ENCODE measurements around the gene GOLPH3. TPM values are rescaled to one million over a fixed set of nuclear protein-coding genes. Genes with fewer than 3 reads are reported as not detected.
"Not testable (repeated sequence)": the region's sequence is repeated elsewhere in the genome, so short reads cannot be mapped to it uniquely, and the experiment has no call there.

The GOLPH3 gene
- total RNA-seq, 3 donors from 2014 or later = 108 to 116 (median 113) TPM

GRCh38 chr5:32090026-32090754 is 83.9 kb downstream of the GOLPH3 start:
- no peak for ATAC-seq
- no peak overlapping the region for H3K4me3 Mint-ChIP-seq
- H3K36me3 Mint-ChIP-seq (ENCODE audit: insufficient read depth) = peaks cover 3% of the 10 kb centered on the region
- DNase-seq = no peak
- H3K4me1 Mint-ChIP-seq (ENCODE audit: low read depth) = peaks cover 3% of the 10 kb centered on the region
- H3K9me3 Mint-ChIP-seq = no peaks in the 10 kb centered on the region
- H3K27me3 Mint-ChIP-seq (ENCODE audit: low read depth) = no peaks in the 10 kb centered on the region

- H3K27me3 Mint-ChIP-seq (ENCODE audit: low read depth) = no peaks in the 10 kb centered on the region
- no peaks in the 10 kb centered on the region for H3K9me3 Mint-ChIP-seq
- peaks cover 3% of the 10 kb centered on the region for H3K4me1 Mint-ChIP-seq (ENCODE audit: low read depth)
- no peak for DNase-seq
- ATAC-seq = no peak
- peaks cover 3% of the 10 kb centered on the region for H3K36me3 Mint-ChIP-seq (ENCODE audit: insufficient read depth)
- no peak overlapping the region for H3K4me3 Mint-ChIP-seq
Measured at GRCh38 chr5:32089146-32090000, 84.7 kb downstream of the GOLPH3 start.

DNA sequence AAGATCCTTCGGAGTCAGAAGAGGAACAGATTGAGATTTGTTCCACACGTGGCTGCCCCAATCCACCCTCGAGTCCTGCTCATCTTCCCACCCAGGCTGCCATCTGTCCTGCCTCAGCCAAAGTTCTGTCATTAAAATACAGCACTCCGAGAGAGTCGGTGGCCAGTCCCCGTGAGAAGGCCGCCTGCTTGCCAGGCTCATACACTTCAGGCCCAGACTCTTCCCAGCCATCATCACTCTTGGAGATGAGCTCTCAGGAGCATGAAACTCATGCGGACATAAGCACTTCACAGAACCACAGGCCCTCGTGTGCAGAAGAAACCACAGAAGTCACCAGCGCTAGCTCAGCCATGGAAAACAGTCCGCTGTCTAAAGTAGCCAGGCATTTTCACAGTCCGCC is 85.9 kb downstream of the GOLPH3 start:
- DNase-seq = no peak
- Mint-ChIP-seq H3K4me1 (ENCODE audit: low read depth) (peaks cover 3% of the 10 kb centered on the region), H3K27me3 (ENCODE audit: low read depth) (no peaks in the 10 kb centered on the region), H3K4me3 (no peak overlapping the region), H3K9me3 (no peaks in the 10 kb centered on the region), H3K36me3 (ENCODE audit: insufficient read depth) (peaks cover 3% of the 10 kb centered on the region)
- ATAC-seq = no peak

GRCh38 chr5:32087086-32088082 is 86.7 kb downstream of the GOLPH3 start:
- H3K27me3 Mint-ChIP-seq (ENCODE audit: low read depth) = no peaks in the 10 kb centered on the region
- H3K36me3 Mint-ChIP-seq (ENCODE audit: insufficient read depth) = peaks cover 3% of the 10 kb centered on the region
- no peaks in the 10 kb centered on the region for H3K4me1 Mint-ChIP-seq (ENCODE audit: low read depth)
- DNase-seq (no peak), ATAC-seq (no peak)
- no peaks in the 10 kb centered on the region for H3K9me3 Mint-ChIP-seq
- H3K4me3 Mint-ChIP-seq = no peak overlapping the region

DNA sequence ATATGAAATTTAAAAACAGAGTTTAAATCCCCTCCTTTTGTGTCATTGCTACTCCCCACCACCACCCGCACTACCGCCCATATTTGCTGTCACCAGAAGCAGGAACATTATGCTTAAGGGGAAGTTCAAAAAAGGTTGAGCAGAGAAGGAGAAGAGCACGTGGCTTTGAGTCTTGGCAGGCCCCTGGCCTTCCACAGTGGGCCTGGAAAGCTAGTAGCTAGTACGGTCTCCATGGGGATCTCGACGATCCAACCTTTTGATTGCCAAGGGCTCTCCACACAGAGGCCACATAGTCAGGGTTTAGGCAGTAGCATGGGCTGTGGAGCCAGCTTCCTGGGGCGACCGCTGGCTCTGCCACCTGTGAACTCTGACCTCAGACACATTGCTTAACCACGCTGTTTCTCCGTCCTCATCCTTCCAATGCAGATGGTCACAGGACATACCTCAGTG is 90.1 kb downstream of the GOLPH3 start:
- H3K4me3 Mint-ChIP-seq = no peak overlapping the region
- H3K9me3 Mint-ChIP-seq = no peaks in the 10 kb centered on the region
- no peaks in the 10 kb centered on the region for H3K27me3 Mint-ChIP-seq (ENCODE audit: low read depth)
- DNase-seq (no peak), ATAC-seq (no peak)
- H3K4me1 Mint-ChIP-seq (ENCODE audit: low read depth) = no peaks in the 10 kb centered on the region
- H3K36me3 Mint-ChIP-seq (ENCODE audit: insufficient read depth) = no peaks in the 10 kb centered on the region

DNA sequence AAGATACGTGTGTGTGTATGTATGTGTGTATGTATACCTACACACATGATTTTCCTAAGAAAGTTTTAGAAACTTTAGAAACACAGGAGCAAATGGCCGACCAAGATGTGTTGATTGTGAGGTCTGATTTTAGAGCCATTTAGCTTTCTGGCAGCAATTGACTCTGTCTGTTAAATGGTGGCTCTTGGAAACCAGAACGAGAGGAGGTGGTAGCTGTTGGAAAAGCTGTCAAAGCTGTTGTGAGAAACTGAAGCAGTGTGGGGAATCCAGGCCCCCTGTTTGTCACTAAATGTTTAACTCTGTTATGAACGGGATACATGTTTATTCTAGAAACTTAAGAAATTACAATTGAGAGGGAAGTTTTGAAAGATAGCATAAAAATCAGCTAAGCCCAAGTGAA is 91.4 kb downstream of the GOLPH3 start:
- H3K9me3 Mint-ChIP-seq = no peaks in the 10 kb centered on the region
- no peak overlapping the region for H3K4me3 Mint-ChIP-seq
- ATAC-seq (no peak), DNase-seq (no peak)
- H3K27me3 Mint-ChIP-seq (ENCODE audit: low read depth) = no peaks in the 10 kb centered on the region
- H3K4me1 Mint-ChIP-seq (ENCODE audit: low read depth) = no peaks in the 10 kb centered on the region
- no peaks in the 10 kb centered on the region for H3K36me3 Mint-ChIP-seq (ENCODE audit: insufficient read depth)

DNA sequence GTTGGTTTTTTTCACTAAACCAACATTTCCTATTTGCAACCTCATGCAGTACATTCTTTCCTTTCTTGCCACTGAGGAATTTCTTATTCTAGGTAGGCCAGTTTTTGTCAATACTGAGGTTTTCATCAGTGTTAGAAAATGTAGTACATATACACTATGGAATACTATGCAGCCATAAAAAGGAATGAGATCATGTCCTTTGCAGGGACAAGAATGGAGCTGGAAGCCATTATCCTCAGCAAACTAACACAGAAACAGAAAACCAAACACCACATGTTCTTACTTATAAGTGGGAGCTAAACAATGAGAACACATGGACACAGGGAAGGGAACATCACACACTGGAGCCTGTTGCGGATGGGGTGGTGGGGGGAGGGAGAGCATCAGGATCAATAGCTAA is 93.6 kb downstream of the GOLPH3 start:
- H3K4me1 Mint-ChIP-seq (ENCODE audit: low read depth); ATAC-seq; H3K4me3 Mint-ChIP-seq; H3K27me3 Mint-ChIP-seq (ENCODE audit: low read depth); H3K36me3 Mint-ChIP-seq (ENCODE audit: insufficient read depth); DNase-seq; H3K9me3 Mint-ChIP-seq: not testable (repeated sequence)

GRCh38 chr5:32078855-32079254 is 95.3 kb downstream of the GOLPH3 start:
- not testable (repeated sequence) for H3K4me3 Mint-ChIP-seq; DNase-seq; H3K36me3 Mint-ChIP-seq (ENCODE audit: insufficient read depth); H3K9me3 Mint-ChIP-seq; ATAC-seq; H3K4me1 Mint-ChIP-seq (ENCODE audit: low read depth); H3K27me3 Mint-ChIP-seq (ENCODE audit: low read depth)

- ATAC-seq (no peak), DNase-seq (peak; percentile 24)
- H3K4me3 Mint-ChIP-seq = no peak overlapping the region
- H3K27me3 Mint-ChIP-seq (ENCODE audit: low read depth) = no peaks in the 10 kb centered on the region
- H3K36me3 Mint-ChIP-seq (ENCODE audit: insufficient read depth) = no peaks in the 10 kb centered on the region
- H3K9me3 Mint-ChIP-seq = no peaks in the 10 kb centered on the region
- H3K4me1 Mint-ChIP-seq (ENCODE audit: low read depth) = no peaks in the 10 kb centered on the region
Measured at GRCh38 chr5:32076699-32077695, 97.1 kb downstream of the GOLPH3 start.

Other genes starting within 250 kb of the GOLPH3 start
- 10 to 100 TPM; 19.9 to 23.9 (median 22.8) TPM for gene MTMR12, start 138.6 kb upstream of the GOLPH3 start, total RNA-seq

All from activated T-cell treated with anti-CD3 and anti-CD28 coated beads, Interleukin-2, amount 50 U/mL, for 4 hours (primary cell).